GM12873 (cell line): ENCODE measurements around the gene CPN2.

Source experiments
- CTCF ChIP-seq: IDR thresholded peaks from 2 replicates; pipeline ENCODE4 v1.5.1; 2012; ENCODE audit warnings: low read depth, mild to moderate bottlenecking, moderate library complexity, low read length, control low read depth; ENCODE audit not compliant: insufficient read depth; ENCODE audit errors: missing control alignments

The CPN2 gene

GRCh38 chr3:194373899-194374298 is 22.8 kb upstream of the CPN2 start:
- TF ChIP-seq CTCF: no peak

- TF ChIP-seq CTCF: no peak
These were observed 21.9 kb upstream of the CPN2 start for GRCh38 chr3:194373028-194373427.

GRCh38 chr3:194370753-194371152 is 19.6 kb upstream of the CPN2 start:
- no peak for TF ChIP-seq CTCF

GRCh38 chr3:194369522-194370279 is 18.6 kb upstream of the CPN2 start, which contains the start of gene LRRC15:
TSS of gene LRRC15 (minus strand) at chr3:194369743. CDS start at chr3:194361043, 8,700 bp downstream.
- no peak for TF ChIP-seq CTCF

GRCh38 chr3:194368918-194369317 is 17.8 kb upstream of the CPN2 start:
- TF ChIP-seq CTCF: no peak

GRCh38 chr3:194367992-194368841 is 17.1 kb upstream of the CPN2 start:
- TF ChIP-seq CTCF: no peak

- no peak for TF ChIP-seq CTCF
These were observed 14.9 kb upstream of the CPN2 start for GRCh38 chr3:194365978-194366490.
